ENCODE measurements around the gene CSGALNACT2.

CSGALNACT2 gene

DNA sequence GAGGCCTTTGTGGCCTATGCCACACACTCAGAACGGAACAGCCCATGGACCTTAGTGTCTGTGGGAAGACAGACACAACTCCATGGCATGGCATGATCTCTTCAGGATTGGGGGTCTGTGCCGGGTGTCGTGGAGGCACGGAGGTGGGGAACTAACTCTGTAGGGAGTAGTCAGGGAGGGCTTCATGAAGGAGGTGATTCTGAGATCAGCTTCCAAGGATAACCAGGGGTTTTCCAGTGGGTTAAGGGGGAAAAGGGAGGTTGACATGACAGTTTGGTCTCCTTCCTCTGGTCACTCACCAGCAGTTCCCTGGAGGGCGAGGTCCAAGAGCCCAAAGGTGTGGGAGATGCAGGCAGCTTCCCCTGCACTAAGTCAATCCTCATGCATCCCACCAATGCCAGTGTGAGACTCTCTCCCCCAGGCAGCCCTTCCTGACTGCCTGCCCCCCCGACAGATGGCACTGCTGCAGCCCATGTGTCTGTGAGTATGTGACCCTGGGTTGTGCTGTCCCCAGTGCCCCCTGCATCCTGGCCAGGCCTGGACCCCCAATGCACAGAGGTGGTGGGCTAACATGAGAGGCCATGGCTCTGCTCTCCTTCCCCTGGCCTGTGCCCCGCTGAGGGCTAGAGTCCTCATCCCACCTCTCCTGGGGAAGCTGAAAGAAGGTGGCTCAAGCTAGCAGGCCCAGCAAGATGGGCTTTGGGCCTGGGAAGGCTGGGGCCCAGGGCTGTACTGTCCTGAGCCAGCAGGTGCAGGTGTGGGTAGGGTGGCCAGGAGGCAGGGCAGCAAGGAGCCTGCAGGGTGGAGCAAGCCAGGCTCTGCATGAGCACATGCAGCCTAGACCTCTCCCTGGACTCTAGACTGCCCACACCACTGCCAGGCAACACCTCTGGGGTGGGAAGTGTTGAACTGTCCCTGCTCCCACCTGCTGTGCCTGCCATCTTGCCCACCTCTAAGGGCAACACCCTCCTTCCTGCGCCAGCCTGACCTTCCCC, 88.9 kb downstream of the CSGALNACT2 start:
- H3K27ac ChIP-seq (ENCODE audit: insufficient read depth in 1 of 2, low read depth in 1 of 2, low read length in 2 of 2, poor library complexity in 1 of 2, severe bottlenecking in 2 of 2): no peak overlapping the region
- CTCF ChIA-PET: interaction anchor here (1.2 to 1.3 kb wide), 2 partner anchors 10 to 23 kb away, joined by 3 to 4 read pairs; no protein-coding TSS in a partner anchor
- peaks cover 0 to 36% (median 33%) of the 10 kb centered on the region in 4 experiments for H3K4me1 ChIP-seq (ENCODE audit: control extremely low read depth in 1 of 4, control insufficient read depth in 4 of 4, insufficient read depth in 4 of 4, low read length in 3 of 4)
- H3K36me3 ChIP-seq (ENCODE audit: control insufficient read depth in 4 of 4, insufficient read depth in 4 of 4, low read length in 3 of 4): no peaks in the 10 kb centered on the region
- WGBS (ENCODE audit: insufficient coverage): 93% methylated on average over 6 of the region's 8 CpGs
- no peak overlapping the region for H3K4me3 ChIP-seq (ENCODE audit: control insufficient read depth in 1 of 7, extremely low read depth in 1 of 7, insufficient read depth in 4 of 7, low read depth in 2 of 7, low read length in 6 of 7)
- no peaks in the 10 kb centered on the region for H3K9me3 ChIP-seq (ENCODE audit: control extremely low read depth in 1 of 5, control insufficient read depth in 4 of 5, insufficient read depth in 2 of 5, low read depth in 1 of 5, low read length in 4 of 5)
- H3K27me3 ChIP-seq (replicated peaks in 2 of 5; ENCODE audit: control insufficient read depth in 4 of 5, insufficient read depth in 5 of 5, low read length in 4 of 5): peaks cover 0 to 33% (median 4%) of the 10 kb centered on the region in 5 experiments
- POLR2A ChIA-PET: no interaction called here
- DNase-seq: no peak

DNA sequence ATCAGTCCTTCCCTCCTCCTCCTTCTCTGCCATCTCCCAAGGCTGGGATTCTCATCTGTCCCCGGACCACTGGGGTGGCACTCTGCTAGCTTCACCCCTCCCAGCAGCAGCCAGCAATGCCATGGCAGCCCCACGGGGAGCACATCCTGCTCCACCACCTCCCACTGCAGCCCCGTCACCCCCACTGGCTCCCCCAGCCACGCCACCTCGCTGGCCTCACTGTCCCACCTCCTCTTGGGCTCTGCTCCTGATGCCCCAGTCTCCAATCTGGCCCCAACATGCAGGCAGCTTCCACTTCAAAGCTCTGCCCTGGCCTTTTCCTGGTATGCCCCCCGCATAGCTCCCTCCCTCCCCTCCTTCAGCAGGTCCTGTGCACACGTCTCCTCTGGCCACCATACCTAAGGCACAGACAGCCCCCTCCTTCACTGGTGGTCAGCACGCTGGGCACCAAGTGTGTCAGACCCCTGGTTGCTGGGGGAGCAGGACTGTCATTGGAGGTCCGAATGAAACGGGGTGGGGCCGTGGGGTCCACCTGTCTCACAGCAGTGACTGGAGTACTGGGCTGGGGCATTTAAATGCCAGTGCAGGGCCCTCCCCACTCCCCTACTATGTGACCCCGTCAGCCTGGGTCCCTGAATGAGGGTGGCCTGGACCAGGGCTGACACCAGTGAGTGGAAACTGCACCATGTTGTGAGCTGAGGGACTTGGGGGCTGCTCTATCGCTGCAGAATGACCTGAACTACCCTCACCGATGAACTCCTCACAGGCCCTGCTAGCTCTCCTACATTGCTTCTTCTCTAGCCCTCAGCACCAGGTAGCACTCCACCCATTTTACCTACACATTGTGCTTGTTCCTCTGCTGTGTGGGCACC, 89.9 kb downstream of the CSGALNACT2 start:
- Histone ChIP-seq H3K27ac (ENCODE audit: insufficient read depth in 1 of 2, low read depth in 1 of 2, low read length in 2 of 2, poor library complexity in 1 of 2, severe bottlenecking in 2 of 2) (no peak overlapping the region), H3K27me3 (replicated peaks in 2 of 5; ENCODE audit: control insufficient read depth in 4 of 5, insufficient read depth in 5 of 5, low read length in 4 of 5) (peaks cover 0 to 33% (median 4%) of the 10 kb centered on the region in 5 experiments), H3K9me3 (ENCODE audit: control extremely low read depth in 1 of 5, control insufficient read depth in 4 of 5, insufficient read depth in 2 of 5, low read depth in 1 of 5, low read length in 4 of 5) (no peaks in the 10 kb centered on the region), H3K4me1 (ENCODE audit: control extremely low read depth in 1 of 4, control insufficient read depth in 4 of 4, insufficient read depth in 4 of 4, low read length in 3 of 4) (peaks cover 0 to 37% (median 34%) of the 10 kb centered on the region in 4 experiments), H3K4me3 (ENCODE audit: control insufficient read depth in 1 of 7, extremely low read depth in 1 of 7, insufficient read depth in 4 of 7, low read depth in 2 of 7, low read length in 6 of 7) (peak overlapping the region in 1 of 7 experiments; percentile 65), H3K36me3 (ENCODE audit: control insufficient read depth in 4 of 4, insufficient read depth in 4 of 4, low read length in 3 of 4) (no peaks in the 10 kb centered on the region)
- ChIA-PET POLR2A (no interaction called here), CTCF (no interaction called here)
- WGBS (ENCODE audit: insufficient coverage): 93% methylated on average over 13 of the region's 14 CpGs
- DNase-seq: no peak

DNA sequence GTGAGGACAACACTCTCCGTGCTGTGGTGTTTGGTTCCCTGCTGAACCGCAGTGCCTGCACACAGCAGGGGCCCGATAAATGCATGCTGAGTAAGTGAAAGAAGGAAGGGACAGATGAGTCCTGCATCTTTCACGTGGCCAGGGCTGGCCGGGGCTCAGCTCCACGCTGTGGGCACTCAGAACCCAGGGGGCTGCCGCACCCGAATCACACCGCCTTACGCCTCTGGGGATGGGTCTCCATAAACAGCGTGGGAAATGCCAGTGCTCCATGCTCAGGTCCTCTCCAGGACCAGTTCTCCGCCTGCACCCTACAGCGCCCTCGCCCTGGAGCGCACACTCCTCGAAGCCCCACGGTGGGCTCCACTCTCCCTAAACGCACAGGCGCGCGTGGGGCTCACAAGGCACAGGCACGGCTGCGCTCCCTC, 90.5 kb downstream of the CSGALNACT2 start:
- H3K36me3 ChIP-seq (ENCODE audit: control insufficient read depth in 4 of 4, insufficient read depth in 4 of 4, low read length in 3 of 4): no peaks in the 10 kb centered on the region
- DNase-seq: no peak
- peaks cover 0 to 37% (median 34%) of the 10 kb centered on the region in 4 experiments for H3K4me1 ChIP-seq (ENCODE audit: control extremely low read depth in 1 of 4, control insufficient read depth in 4 of 4, insufficient read depth in 4 of 4, low read length in 3 of 4)
- ChIA-PET POLR2A (no interaction called here), CTCF (no interaction called here)
- WGBS (ENCODE audit: insufficient coverage): 23% methylated on average over 23 of the region's 23 CpGs
- peaks cover 0 to 33% (median 4%) of the 10 kb centered on the region in 5 experiments for H3K27me3 ChIP-seq (replicated peaks in 2 of 5; ENCODE audit: control insufficient read depth in 4 of 5, insufficient read depth in 5 of 5, low read length in 4 of 5)
- peak overlapping the region in 5 of 7 experiments; percentile 42 to 65 (median 49) for H3K4me3 ChIP-seq (ENCODE audit: control insufficient read depth in 1 of 7, extremely low read depth in 1 of 7, insufficient read depth in 4 of 7, low read depth in 2 of 7, low read length in 6 of 7)
- H3K27ac ChIP-seq (ENCODE audit: insufficient read depth in 1 of 2, low read depth in 1 of 2, low read length in 2 of 2, poor library complexity in 1 of 2, severe bottlenecking in 2 of 2): no peak overlapping the region
- no peaks in the 10 kb centered on the region for H3K9me3 ChIP-seq (ENCODE audit: control extremely low read depth in 1 of 5, control insufficient read depth in 4 of 5, insufficient read depth in 2 of 5, low read depth in 1 of 5, low read length in 4 of 5)

DNA sequence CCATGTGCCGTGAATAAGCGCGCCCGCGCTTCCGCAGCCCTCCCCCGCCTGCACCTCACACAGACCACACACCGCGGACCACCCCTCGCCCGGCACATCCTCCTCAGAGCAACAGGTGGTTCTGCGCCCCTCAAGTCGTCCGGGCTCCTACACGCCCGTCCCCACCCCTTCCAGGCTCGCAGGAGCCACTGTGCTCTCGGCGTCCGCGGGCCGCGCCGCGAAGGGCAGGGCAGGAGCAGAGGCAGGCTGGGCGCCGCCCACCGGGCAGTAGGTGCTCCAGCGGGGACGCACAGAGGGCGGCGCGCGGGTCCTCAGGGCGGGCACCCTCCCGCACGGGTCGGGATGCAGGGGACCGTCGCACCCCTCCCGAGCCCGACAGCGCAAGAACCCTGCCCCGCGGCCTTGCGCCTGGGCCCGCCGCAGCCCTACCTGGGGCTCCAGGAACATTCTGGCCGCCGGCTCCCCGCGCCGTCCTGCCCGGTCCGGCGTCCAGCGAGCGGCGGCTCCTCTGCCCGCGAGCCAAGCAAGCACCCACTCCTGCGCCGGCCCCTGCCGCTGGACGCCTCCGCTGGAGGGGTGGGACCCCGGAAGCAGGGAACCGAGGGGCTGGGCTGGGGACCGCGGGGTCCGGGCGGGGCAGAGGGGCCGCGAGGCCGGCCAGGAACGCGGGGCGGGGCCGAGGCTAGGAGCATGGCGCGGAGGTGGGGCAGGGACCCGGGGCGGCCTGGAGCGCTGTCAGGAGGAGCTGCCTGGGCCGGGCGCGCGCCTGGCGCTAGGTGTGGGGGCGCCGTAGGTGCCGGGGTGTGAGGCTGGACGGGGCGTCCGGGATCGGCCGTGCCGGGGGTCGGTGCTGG, 91.2 kb downstream of the CSGALNACT2 start:
- WGBS (ENCODE audit: insufficient coverage): 2% methylated on average over 83 of the region's 99 CpGs
- DNase-seq: peak; percentile 25 to 71 (median 69)
- H3K27ac ChIP-seq (ENCODE audit: insufficient read depth in 1 of 2, low read depth in 1 of 2, low read length in 2 of 2, poor library complexity in 1 of 2, severe bottlenecking in 2 of 2): no peak overlapping the region
- no peaks in the 10 kb centered on the region for H3K36me3 ChIP-seq (ENCODE audit: control insufficient read depth in 4 of 4, insufficient read depth in 4 of 4, low read length in 3 of 4)
- no peaks in the 10 kb centered on the region for H3K9me3 ChIP-seq (ENCODE audit: control extremely low read depth in 1 of 5, control insufficient read depth in 4 of 5, insufficient read depth in 2 of 5, low read depth in 1 of 5, low read length in 4 of 5)
- peak overlapping the region in 6 of 7 experiments; percentile 42 to 65 (median 47) for H3K4me3 ChIP-seq (ENCODE audit: control insufficient read depth in 1 of 7, extremely low read depth in 1 of 7, insufficient read depth in 4 of 7, low read depth in 2 of 7, low read length in 6 of 7)
- ChIA-PET CTCF (interaction anchor here (1.0 to 4.7 kb wide), 4 partner anchors 15 to 32 kb away, joined by 3 to 31 read pairs (median 4); no protein-coding TSS in a partner anchor), POLR2A (interaction anchor here (0.6 kb wide), 1 partner anchor 30 kb away, joined by 3 read pairs; no protein-coding TSS in a partner anchor)
- H3K27me3 ChIP-seq (replicated peaks in 2 of 5; ENCODE audit: control insufficient read depth in 4 of 5, insufficient read depth in 5 of 5, low read length in 4 of 5): peaks cover 0 to 33% (median 4%) of the 10 kb centered on the region in 5 experiments
- H3K4me1 ChIP-seq (ENCODE audit: control extremely low read depth in 1 of 4, control insufficient read depth in 4 of 4, insufficient read depth in 4 of 4, low read length in 3 of 4): peaks cover 0 to 37% (median 34%) of the 10 kb centered on the region in 4 experiments

DNA sequence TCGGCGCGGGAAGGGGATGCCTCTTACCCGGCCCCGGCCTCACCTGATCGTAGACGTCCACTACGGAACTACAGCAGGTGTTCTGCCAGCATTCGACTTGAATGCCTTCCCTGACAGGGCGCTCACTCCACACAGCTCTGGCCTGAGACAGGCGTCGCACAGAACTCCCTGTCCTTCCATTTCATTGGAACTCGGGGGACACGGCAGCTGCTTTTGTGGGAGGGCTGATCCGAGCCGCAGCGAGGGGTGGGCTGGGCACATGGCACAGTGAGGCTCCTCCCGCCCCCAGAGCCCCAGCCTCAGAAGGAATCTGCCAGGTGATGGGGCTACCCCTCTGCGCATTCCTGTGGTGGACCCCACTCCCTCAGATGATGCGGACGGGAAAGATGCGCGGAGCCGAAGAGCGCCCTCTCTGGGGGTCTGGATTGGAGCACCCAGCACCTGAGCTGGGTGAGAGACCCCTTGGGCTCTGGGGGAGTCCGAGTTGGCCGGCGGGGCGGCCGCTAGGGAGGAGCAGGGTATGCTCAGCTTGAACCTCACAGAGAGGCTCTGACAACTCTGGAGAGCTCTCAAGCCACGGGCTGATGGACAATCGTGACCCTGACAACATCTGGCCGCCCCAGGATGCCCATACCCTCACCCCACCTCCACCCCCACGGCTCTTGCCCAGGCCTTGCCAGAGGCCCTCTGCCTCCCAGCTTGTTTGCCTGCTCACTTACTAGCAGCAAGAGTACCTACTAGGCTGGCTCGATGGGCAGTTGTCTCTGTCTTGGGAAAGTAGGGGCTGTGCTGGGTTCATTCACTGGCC, 92.1 kb downstream of the CSGALNACT2 start:
- peak overlapping the region in 4 of 7 experiments; percentile 14 to 65 (median 46) for H3K4me3 ChIP-seq (ENCODE audit: control insufficient read depth in 1 of 7, extremely low read depth in 1 of 7, insufficient read depth in 4 of 7, low read depth in 2 of 7, low read length in 6 of 7)
- ChIA-PET POLR2A (interaction anchor here (0.6 kb wide), 1 partner anchor 29 kb away, joined by 3 read pairs; no protein-coding TSS in a partner anchor), CTCF (interaction anchor here (0.8 to 4.7 kb wide), 7 partner anchors 8 to 31 kb away, joined by 3 to 31 read pairs (median 4); no protein-coding TSS in a partner anchor)
- peaks cover 0 to 33% (median 4%) of the 10 kb centered on the region in 5 experiments for H3K27me3 ChIP-seq (replicated peaks in 2 of 5; ENCODE audit: control insufficient read depth in 4 of 5, insufficient read depth in 5 of 5, low read length in 4 of 5)
- no peaks in the 10 kb centered on the region for H3K9me3 ChIP-seq (ENCODE audit: control extremely low read depth in 1 of 5, control insufficient read depth in 4 of 5, insufficient read depth in 2 of 5, low read depth in 1 of 5, low read length in 4 of 5)
- 34% methylated on average over 31 of the region's 35 CpGs for WGBS (ENCODE audit: insufficient coverage)
- H3K27ac ChIP-seq (ENCODE audit: insufficient read depth in 1 of 2, low read depth in 1 of 2, low read length in 2 of 2, poor library complexity in 1 of 2, severe bottlenecking in 2 of 2): no peak overlapping the region
- H3K4me1 ChIP-seq (ENCODE audit: control extremely low read depth in 1 of 4, control insufficient read depth in 4 of 4, insufficient read depth in 4 of 4, low read length in 3 of 4): peaks cover 0 to 37% (median 34%) of the 10 kb centered on the region in 4 experiments
- no peaks in the 10 kb centered on the region for H3K36me3 ChIP-seq (ENCODE audit: control insufficient read depth in 4 of 4, insufficient read depth in 4 of 4, low read length in 3 of 4)
- DNase-seq: no peak

Data from common myeloid progenitor, CD34-positive (primary cell).